22Rv1 (cell line): Measurements from ENCODE around the gene TFCP2L1.

Experiments used
- H3K27ac ChIP-seq: fragments of 450-650 bp; 2 replicates; pipeline ENCODE4 v1.5.1; 2017
- ZFX ChIP-seq: fragments of 450-650 bp; IDR thresholded peaks from 2 replicates; pipeline ENCODE4 v1.6.1; 2017; ENCODE audit warnings: antibody characterized with exemption, borderline replicate concordance
- TF ChIP-seq, protein P1 (sequence below): fragments of 450-650 bp; IDR thresholded peaks from 2 replicates; pipeline ENCODE4 v1.5.1; 2017; ENCODE audit warnings: mild to moderate bottlenecking

Gene TFCP2L1

DNA sequence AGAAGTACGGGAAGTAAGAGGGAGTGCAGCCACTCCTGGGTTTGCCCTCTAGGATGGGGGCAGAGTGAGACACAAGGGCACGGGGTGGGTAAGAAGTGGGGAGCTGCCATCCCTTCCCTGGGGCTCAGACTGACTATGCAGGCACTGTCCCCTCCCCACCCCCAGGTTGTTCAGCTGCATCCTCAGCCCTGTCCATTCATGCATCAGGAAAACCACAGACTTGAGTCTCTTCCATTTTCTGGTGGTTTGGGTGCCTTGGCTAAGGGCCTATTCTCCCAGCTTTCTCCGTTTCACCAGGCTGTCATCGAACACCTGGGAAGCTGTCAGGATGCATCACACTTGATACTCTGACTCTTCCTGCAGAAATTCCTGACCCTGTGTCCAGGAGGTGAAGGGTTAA lies 111.9 kb downstream of the TFCP2L1 start:
- TF ChIP-seq, protein P1, sequence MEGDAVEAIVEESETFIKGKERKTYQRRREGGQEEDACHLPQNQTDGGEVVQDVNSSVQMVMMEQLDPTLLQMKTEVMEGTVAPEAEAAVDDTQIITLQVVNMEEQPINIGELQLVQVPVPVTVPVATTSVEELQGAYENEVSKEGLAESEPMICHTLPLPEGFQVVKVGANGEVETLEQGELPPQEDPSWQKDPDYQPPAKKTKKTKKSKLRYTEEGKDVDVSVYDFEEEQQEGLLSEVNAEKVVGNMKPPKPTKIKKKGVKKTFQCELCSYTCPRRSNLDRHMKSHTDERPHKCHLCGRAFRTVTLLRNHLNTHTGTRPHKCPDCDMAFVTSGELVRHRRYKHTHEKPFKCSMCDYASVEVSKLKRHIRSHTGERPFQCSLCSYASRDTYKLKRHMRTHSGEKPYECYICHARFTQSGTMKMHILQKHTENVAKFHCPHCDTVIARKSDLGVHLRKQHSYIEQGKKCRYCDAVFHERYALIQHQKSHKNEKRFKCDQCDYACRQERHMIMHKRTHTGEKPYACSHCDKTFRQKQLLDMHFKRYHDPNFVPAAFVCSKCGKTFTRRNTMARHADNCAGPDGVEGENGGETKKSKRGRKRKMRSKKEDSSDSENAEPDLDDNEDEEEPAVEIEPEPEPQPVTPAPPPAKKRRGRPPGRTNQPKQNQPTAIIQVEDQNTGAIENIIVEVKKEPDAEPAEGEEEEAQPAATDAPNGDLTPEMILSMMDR, result no peak
- TF ChIP-seq ZFX, result no peak
- H3K27ac ChIP-seq, result no peak overlapping the region

DNA sequence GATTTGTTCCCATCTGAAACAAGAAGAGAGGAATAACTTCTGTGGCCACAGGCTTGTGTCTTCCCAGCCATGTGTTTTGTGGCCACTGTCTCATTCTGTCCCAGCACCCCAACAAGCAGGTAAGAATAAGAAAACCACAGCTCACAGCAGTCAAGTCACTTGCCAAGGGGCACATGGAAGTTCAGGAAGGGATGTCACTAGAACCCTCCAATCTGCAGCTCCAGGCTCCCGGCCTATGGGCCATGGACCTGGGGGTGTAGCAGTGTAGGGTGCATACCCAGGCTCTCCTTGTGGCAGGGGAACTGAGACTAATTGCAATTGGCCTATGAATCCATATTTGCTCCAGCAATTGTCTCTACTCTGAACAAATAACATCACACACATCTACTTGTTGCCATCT lies 112.5 kb downstream of the TFCP2L1 start:
- no peak overlapping the region for H3K27ac ChIP-seq
- TF ChIP-seq, protein P1, result no peak
- no peak for TF ChIP-seq ZFX

DNA sequence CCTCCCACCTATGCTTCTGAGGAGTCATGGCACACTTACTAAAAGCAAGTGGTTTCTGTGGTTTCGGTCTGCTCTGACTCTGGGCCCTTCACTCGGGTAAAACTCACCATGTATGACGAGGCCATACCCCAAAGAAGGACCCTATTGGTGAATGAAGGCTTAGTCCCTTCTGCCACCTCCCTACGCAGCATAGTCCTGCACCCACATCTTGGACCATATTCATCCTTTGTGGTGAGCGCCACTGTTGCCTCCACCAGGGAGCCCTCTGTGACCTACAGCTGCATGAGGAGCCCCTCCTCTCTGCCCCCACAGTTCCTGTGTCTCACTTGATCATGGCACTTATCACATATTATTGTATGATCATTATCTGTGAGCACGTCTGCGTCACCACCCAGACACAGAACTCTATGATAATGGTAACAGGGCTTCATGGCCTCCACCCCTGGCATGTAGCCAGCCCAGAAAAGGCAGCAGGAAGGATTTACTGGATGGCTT lies 113.3 kb downstream of the TFCP2L1 start:
- H3K27ac ChIP-seq, result no peak overlapping the region
- TF ChIP-seq, protein P1, result no peak
- no peak for TF ChIP-seq ZFX

DNA sequence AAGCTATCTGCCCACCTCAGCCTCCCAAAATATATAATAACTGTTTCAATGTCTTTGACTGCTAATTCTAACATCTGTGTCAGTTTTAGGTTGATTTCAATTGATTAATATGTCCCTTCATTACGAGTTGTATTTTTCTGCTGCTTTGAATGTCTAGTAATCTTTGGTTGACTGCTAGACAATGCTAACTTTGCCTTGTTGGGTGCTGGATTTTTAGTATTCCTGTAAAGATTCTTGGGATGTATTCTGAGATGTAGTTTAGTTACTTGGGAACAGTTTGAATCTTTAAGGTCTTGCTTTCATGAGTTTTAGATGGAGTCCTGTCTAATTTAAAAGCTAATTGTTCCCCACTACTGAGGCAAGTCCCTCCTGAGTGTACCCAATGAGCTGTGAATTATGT lies 114.4 kb downstream of the TFCP2L1 start:
- TF ChIP-seq ZFX, result no peak
- TF ChIP-seq, protein P1, result no peak
- H3K27ac ChIP-seq, result no peak overlapping the region

DNA sequence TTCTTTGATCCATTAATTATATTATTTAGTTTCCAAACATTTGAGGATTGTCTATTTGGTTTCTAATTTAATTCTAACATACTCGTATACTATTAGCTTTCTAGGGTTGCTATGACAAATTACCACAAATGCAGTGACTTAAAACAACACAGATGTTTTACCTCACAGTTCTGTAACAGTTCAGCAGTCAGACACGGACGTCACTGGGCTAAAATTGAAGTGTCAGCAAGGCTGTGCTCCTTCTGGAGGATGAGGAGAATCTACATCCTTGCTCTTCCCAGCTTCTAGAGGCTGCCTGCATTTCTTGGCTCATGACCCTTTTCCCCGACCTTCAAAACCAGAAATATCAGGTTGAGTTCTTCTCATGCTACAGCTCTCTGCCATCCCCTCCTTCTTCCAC lies 117.6 kb downstream of the TFCP2L1 start:
- H3K27ac ChIP-seq, result no peak overlapping the region
- TF ChIP-seq, protein P1, result no peak
- TF ChIP-seq ZFX, result no peak
